Measurements from ENCODE around the gene STUB1. TPM values are rescaled to one million over a fixed set of nuclear protein-coding genes. Genes with fewer than 3 reads are reported as not detected.

The STUB1 gene
- total RNA-seq, 1 experiment from 2014 or later = 102 TPM

- peaks cover 23 to 41% of the 10 kb centered on the region in 2 experiments for H3K4me1 Mint-ChIP-seq
- H3K27me3 ChIP-seq (ENCODE audit: insufficient read depth, low read length) = no peaks in the 10 kb centered on the region
- no peak overlapping the region for H3K4ac ChIP-seq (ENCODE audit: low read depth, low read length)
- no peak overlapping the region for H3K27ac ChIP-seq (ENCODE audit: insufficient read length, low read depth, low read length)
- no peak overlapping the region for H3K23ac ChIP-seq (ENCODE audit: insufficient read length, low read depth, low read length)
- H4K20me1 ChIP-seq (ENCODE audit: control insufficient read depth, insufficient read depth, insufficient read length) = no peaks in the 10 kb centered on the region
- H2BK20ac ChIP-seq (ENCODE audit: low read depth, low read length, poor library complexity, severe bottlenecking) = no peak overlapping the region
- H2BK120ac ChIP-seq (ENCODE audit: low read depth, low read length, poor library complexity, severe bottlenecking) = no peak overlapping the region
- no peak overlapping the region for H2AFZ ChIP-seq (ENCODE audit: low read length)
- no peak overlapping the region for H3K27ac Mint-ChIP-seq
- H3K4me1 ChIP-seq (ENCODE audit: insufficient read depth, low read length) = no peaks in the 10 kb centered on the region
- no peaks in the 10 kb centered on the region for H3K9me3 ChIP-seq (ENCODE audit: control insufficient read depth, low read depth, low read length)
- no peak overlapping the region for H4K8ac ChIP-seq (replicated peaks; ENCODE audit: insufficient read length, low read depth, low read length)
- TF ChIP-seq CTCF (conservative IDR thresholded peaks at IDR 0.05) = no peak
- no peak overlapping the region for H2AK5ac ChIP-seq (ENCODE audit: insufficient read length, low read length)
- H3K36me3 Mint-ChIP-seq (ENCODE audit: insufficient read depth in 1 of 3, low read depth in 3 of 3) = peaks cover 14 to 27% (median 21%) of the 10 kb centered on the region in 3 experiments; a peak in 6 of 7 replicates
- H3K27me3 Mint-ChIP-seq (ENCODE audit: low read depth) = peaks cover 3% of the 10 kb centered on the region; the same call in 1 of the 2 replicates
- H3K9ac ChIP-seq (ENCODE audit: extremely low read depth, insufficient read length, low read length) = no peak overlapping the region
- no peak overlapping the region for H3K56ac ChIP-seq (ENCODE audit: insufficient read length, low read depth, low read length)
- no peak overlapping the region for H2BK12ac ChIP-seq (ENCODE audit: insufficient read length, low read depth, low read length)
- H3K23me2 ChIP-seq (ENCODE audit: insufficient read length, low read depth, low read length, poor library complexity, severe bottlenecking) = peaks cover 15% of the 10 kb centered on the region
- H2BK15ac ChIP-seq (ENCODE audit: low read depth, low read length) = no peak overlapping the region
- no peak overlapping the region; the same call in 1 of the 2 replicates for H3K14ac ChIP-seq (ENCODE audit: insufficient read depth, low read length)
- H3T11ph ChIP-seq (ENCODE audit: low read length) = no peak overlapping the region
- no peak overlapping the region for H3K4me3 Mint-ChIP-seq
- H3K4me2 ChIP-seq (ENCODE audit: insufficient read depth, insufficient read length, low read length) = no peak overlapping the region
- H3K79me1 ChIP-seq (ENCODE audit: insufficient read depth, low read depth, low read length, poor library complexity, severe bottlenecking) = no peaks in the 10 kb centered on the region
- no peak overlapping the region for H2BK5ac ChIP-seq (ENCODE audit: insufficient read length, low read length)
- no peak overlapping the region for H4K5ac ChIP-seq (ENCODE audit: insufficient read length, low read depth, low read length)
- DNase-seq = no peak
- peaks cover 2% of the 10 kb centered on the region; the same call in 1 of the 2 replicates for H3K79me2 ChIP-seq (ENCODE audit: insufficient read depth, low read length)
- no peak overlapping the region for H3K18ac ChIP-seq (ENCODE audit: insufficient read length, low read depth, low read length)
- no CpG with 5 or more reads among the region's 21 CpGs for WGBS (ENCODE audit: extremely low coverage, insufficient read length, low lambda C conversion rate)
- no peak overlapping the region for H4K91ac ChIP-seq (ENCODE audit: insufficient read length, low read depth, low read length)
- H3K9me3 Mint-ChIP-seq = no peaks in the 10 kb centered on the region
Observed at GRCh38 chr16:678209-678857, 1.9 kb upstream of the STUB1 start.

All from H9 (cell line).